Keratinocyte (primary cell): Measurements from ENCODE around the gene MTRF1.

Experiments
- CTCF ChIP-seq, 3 experiments: IDR thresholded peaks in 1 of 3; conservative IDR thresholded peaks in 1 of 3; optimal IDR thresholded peaks in 1 of 3; 2 replicates in 2 of 3; 3 replicates in 1 of 3; pipeline versions ENCODE3 to v1.5.1; 2011; ENCODE audit warnings: low read length in 3 of 3, mild to moderate bottlenecking in 3 of 3, moderate library complexity in 2 of 3, control low read depth in 1 of 3, inconsistent platforms in 1 of 3; ENCODE audit not compliant: insufficient read depth in 2 of 3; ENCODE audit errors: extremely low read depth in 1 of 3
- EZH2 ChIP-seq: IDR thresholded peaks from one replicate; pipeline ENCODE4 v1.6.1; 2012; ENCODE audit warnings: inconsistent platforms, mild to moderate bottlenecking, low read length, moderate library complexity

GRCh38 chr13:41299316-41300094 lies 36.1 kb upstream of the MTRF1 start:
- TF ChIP-seq CTCF (optimal IDR thresholded peaks at IDR 0.05 in 1 of 3, IDR thresholded peaks at IDR 0.05 in 1 of 3, conservative IDR thresholded peaks at IDR 0.05 in 1 of 3; ENCODE audit: extremely low read depth in 1 of 3, insufficient read depth in 2 of 3, low read length in 3 of 3): no peak
- no peak for TF ChIP-seq EZH2
